Measurements from ENCODE around the gene TCF19.

TCF19 gene

DNA sequence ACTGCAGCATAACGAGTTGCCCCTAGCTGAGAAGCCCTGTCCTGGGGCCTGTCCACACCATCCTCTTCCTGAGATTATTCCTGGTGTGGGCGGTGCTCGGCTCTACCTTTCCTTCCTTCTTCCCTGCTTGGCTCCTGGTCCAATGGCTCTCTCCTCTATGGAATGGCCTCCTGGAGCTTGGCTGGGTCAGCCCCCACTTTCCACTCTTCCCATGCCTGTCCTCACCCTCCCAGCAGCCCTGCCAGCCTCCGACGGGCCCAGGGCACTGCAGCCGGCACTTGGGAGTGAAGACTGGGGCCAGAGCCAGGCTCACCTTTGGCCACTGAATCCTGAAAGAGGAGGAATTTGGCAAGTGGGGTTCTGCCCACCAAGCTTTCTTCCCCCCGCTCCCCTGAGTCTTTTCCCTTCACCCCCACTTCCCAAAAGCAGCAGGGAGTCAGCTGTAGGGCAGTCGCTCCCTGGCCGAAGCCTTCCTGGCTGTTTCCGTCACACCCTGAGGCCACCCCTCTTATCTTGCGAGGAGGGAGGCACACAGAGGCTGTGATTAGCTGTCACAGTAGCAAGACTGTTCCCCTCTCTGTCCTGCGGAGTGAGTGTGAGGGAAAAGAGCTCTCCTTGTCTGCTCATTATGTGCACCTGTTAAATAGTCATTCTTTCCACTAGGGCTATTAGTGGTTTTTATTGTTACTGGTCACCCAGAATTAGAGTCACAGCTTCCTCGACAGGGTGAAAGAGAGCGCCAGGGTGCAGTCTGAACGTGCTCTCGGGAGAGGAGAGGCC, 31.8 kb upstream of the TCF19 start:
- DNase-seq (ENCODE audit: extremely low read depth in 1 of 2, low read depth in 1 of 2): no peak

DNA sequence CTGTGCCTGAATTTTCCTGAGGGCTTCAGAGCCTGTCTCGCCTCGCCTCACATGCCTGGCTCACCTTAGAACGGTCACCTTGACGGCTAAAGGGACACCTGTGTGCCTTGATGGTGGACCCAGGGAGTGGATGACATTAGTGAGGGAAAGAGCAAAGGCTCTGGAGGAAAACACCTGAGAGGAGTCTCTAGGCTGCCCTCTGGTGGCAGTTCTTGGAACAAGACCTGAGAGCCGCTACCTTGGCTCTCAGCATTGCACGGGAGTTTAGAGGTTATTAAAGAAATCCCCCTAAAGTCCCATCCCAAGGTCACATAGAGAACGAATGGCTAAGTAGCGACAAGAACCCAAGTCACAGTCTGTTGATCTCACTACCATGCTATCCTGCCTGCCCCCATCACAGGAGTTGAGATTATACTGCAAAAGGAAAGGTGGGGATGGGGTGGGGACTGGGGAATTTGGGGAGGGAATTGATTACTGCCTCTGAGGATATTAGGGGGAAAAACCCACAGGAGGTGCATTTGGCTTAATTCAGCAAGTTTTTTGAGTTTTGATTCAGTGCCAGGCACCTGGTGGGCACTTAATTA, 30.2 kb upstream of the TCF19 start:
- DNase-seq (ENCODE audit: extremely low read depth in 1 of 2, low read depth in 1 of 2): peak; percentile 34 to 60

DNA sequence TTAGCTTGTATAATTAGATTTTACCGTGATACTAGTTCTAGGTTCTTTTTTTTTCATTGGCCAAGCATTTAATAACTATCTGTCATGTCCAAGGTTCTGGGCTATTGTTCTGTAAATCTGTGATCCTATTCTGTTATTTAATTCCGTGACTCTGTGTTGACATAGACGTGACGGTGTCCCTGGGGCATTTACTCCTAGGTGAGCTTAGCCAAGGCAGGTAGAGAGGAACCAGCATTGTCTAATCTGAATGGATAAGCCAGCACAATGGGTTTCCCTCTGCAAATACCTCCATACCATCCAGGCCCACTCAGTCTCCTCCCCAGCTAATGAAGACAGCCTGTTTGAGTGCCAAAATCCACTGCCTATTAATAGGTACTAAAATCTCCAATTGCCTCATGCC, 29.3 kb upstream of the TCF19 start:
- DNase-seq (ENCODE audit: extremely low read depth in 1 of 2, low read depth in 1 of 2): no peak

DNA sequence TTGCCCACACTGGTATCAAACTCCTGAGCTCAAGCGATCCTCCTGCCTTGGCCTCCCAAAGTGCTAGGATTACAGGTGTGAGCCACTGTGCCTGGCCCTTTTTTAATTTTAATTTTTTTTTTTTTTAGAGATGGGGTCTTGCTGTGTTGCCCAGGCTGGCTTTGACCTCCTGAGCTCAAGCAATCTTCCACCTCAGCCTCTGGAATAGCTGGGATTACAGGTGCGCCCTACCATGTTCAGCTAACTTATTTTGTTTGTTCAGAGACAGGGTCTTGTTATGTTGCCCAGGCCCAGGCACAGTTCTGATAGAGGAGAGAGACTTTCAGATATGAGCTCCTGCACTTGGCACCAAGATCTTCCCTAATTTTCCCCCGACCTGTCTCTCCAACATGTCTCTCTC, 27.6 kb upstream of the TCF19 start:
- no peak for DNase-seq (ENCODE audit: extremely low read depth in 1 of 2, low read depth in 1 of 2)

DNA sequence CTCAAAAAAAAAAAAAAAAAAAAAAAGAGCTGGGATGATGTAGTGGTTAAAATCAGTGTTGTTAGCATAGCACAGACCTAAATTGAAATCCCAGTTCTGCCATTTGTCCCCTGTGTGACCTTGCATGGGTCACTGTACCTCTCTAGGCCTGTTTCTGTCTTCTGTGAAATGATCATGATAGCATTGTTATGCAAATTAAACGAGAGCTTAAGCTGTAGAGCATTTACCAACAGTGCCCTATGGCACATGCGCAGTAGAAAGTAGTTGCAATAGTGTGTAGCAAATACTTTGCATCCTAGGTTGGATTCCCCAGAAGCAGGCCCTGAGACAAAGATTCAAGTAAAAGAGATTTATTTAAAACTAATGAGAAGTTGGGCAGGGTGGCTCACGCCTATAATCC, 26.8 kb upstream of the TCF19 start:
- no peak for DNase-seq (ENCODE audit: extremely low read depth in 1 of 2, low read depth in 1 of 2)

DNA sequence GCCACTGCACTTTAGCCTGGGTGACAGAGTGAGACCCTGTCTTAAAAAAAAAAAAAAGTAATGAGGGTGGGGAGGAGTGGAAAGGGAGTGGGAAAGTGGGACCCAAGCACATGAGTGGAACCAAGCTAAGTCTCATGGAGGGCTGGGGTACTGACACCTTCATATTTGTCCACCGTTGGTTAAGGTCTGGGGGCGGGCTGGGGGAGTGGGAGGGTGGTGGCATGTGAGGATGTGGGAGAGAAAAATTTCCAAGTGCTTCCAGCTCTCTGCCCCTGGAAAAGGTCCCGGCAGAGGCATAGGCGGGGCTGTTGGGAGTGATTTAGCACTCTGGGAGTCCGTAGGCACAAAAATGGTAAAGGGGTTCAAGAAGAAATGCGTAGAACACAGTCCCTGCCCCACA, 25.6 kb upstream of the TCF19 start:
- no peak for DNase-seq (ENCODE audit: extremely low read depth in 1 of 2, low read depth in 1 of 2)

DNA sequence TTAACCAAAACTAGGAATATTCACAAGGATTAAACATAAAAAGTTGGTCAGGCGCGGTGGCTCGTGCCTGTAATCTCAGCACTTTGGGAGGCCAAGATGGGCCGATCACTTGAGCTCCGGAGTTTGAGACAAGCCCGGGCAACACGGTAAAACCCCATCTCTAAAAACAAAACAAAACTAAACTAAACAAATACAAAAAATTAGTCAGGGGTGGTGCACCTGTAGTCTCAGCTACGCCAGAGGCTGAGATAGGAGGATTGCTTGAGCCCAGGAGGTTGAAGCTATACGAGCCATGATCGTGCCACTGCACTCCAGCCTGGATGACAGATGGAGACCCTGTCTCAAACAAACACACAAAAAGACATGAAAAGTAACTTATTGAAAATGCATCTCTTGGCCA, 22.7 kb upstream of the TCF19 start:
- no peak for DNase-seq (ENCODE audit: extremely low read depth in 1 of 2, low read depth in 1 of 2)

DNA sequence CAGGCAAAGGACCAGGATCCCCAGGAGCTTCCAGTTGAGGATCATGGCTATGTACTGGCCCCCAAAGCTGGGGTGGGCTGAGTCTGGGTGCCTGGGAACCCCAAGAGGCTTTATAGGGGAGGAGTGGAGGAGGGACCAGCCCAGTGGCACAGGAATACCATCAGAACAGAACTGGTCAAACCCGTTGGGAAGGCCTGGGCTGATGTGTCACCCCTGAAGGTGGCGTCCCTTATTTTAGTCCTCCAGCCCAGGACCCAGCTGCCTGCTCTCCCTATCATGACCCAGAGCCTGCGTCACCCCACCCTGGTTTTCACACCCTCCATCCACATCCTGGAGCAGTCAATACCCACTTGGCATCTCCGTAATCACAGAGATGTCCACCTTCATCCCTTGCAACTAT, 19.4 kb upstream of the TCF19 start, which contains the start of gene PSORS1C2:
Gene PSORS1C2 (minus strand): TSS at position 85 of the 400 bp plus-strand sequence. CDS start 40 bp downstream, at position 45.
- no peak for DNase-seq (ENCODE audit: extremely low read depth in 1 of 2, low read depth in 1 of 2)

DNA sequence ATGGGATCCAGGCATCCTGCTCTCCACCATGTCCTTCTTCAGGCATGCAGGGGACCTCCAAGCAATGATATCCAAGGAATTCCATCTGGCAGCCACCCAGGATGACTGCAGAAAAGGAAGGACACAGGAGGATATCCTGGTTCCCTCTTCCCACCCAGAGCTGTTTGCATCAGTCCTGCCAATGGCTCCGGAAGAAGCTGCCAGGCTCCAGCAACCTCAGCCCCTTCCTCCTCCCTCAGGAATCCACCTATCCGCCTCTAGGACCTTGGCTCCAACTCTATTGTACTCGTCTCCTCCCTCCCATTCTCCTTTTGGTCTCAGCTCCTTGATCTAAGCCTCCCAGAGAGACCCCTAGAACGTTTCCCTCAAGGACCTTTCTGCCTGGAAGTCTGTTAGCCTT, 18.8 kb upstream of the TCF19 start:
- DNase-seq (ENCODE audit: extremely low read depth in 1 of 2, low read depth in 1 of 2): no peak

DNA sequence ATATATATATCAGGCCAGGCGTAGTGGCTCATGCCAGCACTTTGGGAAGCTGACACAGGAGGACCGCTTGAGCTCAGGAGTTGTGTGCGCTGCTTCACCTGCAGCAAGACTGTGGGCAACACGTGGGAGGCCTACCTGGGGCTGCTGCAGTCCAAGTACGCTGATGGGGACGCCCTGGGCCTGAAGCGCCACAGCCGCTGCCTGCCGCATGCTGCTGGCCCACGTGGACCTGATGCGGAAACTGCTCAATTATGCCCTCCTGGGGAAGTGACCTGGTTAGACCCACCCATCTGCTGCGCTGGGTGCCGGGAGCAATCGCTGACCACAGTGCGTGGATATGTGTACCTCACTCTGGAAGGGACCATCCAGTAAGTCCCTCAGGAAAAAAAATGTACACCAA, 17.7 kb upstream of the TCF19 start:
- DNase-seq (ENCODE audit: extremely low read depth in 1 of 2, low read depth in 1 of 2): no peak

DNA sequence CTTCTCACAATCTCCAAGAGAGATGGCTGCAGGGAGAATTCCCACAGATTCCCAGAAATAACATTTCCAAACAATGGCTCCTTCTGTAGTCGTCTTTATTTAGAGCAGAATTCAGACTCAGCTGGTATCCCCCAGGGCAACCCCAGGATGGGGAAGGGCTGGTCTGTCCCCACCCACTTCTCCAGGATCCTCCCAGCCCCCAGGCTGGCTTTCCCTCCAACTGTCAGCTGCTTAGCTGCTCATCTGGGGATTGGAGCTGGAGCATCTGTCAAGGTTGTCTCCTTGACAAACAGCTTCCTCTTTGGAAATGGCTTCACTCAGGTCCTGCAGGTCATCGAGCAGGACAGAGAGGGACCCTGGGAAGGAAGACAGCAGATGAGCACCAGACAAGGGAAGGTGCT, 16.0 kb upstream of the TCF19 start:
- DNase-seq (ENCODE audit: extremely low read depth in 1 of 2, low read depth in 1 of 2): no peak

DNA sequence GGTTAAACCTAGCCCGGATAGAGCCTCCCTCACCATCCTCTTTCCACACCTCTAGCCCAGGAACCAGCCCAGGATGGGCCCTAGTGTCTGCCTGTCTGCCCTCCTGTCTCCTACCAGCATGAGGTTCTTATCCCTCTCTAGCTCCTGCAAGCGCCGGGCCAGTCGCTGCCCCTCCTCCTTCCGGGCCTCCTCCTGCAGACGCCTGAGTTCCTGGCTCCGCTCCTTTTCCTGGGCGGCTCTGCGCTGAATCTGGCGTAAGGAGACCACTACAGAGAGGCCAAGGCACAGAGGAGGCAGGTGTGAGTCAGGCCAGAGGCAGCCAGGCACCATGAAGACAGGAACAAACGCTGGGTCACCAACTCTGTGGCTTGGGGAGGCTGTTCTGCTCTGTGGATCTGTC, 15.2 kb upstream of the TCF19 start:
- no peak for DNase-seq (ENCODE audit: extremely low read depth in 1 of 2, low read depth in 1 of 2)

DNA sequence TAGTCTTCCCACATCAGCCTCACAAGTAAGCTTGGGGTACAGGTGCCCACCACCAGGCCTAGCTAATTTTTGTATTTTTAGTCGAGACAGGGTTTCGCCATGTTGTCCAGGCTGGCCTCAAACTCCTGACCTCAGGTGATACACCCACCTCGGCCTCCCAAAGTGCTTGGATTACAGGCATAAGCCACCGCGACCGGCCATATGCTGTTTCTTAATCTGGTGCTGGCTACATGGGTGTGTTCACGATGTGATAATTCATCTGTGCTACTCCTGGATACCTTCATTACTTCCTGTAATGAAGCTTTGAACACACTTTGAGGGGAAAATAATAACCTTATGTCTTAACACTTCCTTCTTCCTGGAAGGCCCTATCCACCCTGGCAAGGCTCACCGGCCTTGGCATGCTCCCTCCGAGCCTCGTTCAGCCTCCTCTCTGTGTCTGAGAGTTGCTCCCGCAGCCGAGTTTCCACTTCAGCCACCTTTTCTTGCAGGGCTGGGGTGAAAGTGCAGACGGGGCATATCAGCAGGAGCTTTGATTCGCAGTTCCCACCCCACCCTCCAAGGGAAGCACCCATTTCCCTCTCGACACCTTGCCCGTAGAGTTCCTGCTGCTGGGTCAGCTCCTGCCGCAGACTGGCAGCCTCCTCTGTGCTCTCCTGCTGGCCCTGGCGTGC, 14.0 kb upstream of the TCF19 start:
- DNase-seq (ENCODE audit: extremely low read depth in 1 of 2, low read depth in 1 of 2): no peak

DNA sequence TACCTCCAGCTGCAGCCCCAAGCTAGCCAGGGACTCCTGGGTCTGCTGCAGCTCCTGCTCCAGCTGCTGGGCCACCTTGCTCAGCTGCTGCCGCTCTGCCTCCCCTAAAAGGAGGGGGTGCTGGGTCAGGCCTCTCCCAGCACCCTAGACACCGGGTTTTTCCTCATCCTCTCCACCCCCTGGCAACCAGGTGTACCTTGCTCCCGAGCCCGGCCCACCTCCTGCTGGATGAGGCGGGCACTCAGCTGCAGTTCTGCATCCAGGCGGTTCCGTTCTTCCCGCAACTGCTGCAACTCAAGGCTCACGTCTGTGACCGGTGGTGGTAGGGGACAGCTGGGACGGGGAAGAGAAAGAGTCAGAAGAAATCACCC, 13.4 kb upstream of the TCF19 start:
- no peak for DNase-seq (ENCODE audit: extremely low read depth in 1 of 2, low read depth in 1 of 2)

DNA sequence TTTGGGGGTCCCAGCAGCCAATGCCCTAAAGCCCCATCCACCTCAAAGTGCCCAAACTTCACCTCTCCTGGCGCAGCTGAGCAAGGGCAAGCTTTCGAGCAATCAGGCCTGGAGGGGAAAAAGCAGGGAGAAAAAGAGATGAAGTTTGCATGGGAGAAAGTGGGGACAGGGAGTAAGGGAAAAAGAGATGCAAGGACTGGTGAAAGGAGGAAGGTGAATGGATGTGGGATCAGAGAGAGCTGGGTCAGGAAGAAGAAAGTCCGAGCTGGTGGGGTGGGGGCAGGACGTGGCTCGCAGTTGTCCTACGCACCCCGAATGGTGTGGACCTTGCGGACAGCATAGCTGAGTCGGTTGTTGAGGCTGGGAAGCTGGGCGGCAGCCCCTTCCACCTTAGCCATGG, 13.0 kb upstream of the TCF19 start:
- DNase-seq (ENCODE audit: extremely low read depth in 1 of 2, low read depth in 1 of 2): no peak

DNA sequence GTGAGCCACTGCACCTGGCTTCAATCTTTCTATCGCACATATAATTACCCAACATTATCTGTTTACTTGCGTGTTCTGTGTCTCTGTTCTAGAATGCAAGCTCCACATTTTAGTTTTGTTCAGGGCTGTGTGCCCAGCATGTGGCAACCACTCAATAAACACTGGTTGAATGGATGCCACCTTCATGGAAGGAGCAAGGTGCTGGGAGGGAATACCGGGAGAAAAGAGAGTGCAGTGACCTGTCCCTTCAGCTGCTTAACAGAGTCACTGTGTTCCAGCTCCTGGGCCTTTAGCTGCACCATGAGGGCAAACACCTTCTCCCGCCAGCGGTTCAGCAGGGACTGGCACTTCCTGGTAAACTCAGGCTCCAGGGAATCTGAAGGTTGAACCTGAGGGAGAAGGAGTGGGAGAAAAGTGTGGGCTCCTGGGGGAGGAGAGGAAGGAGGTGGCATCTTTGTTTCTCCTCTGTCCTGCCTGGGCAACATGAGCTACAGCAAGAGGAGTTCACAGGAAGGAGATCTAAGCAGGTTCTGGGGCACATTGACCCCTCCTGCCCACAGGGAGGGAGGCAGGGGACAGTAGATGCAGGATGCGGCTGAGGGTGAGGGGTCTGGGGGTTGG, 8.5 kb upstream of the TCF19 start:
- DNase-seq (ENCODE audit: extremely low read depth in 1 of 2, low read depth in 1 of 2): no peak

DNA sequence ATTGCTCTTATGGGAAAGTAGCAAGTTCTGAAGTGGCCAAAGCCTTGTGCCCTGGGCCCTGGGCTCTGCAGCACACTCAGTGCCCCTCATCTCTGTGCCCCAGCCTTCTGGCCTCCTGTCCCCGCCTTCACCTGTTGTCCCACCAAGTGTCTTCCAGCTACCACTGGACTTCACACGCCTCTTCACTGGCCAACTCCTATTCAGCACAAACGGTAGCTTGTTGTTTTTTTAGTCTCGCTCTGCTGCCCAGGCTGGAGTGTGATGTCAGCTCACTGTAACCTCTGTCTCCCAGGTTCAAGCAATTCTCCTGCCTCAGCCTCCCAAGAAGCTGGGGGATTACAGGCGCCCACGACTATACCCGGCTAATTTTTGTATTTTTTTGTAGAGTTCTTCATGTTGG, 5.6 kb upstream of the TCF19 start:
- no peak for DNase-seq (ENCODE audit: extremely low read depth in 1 of 2, low read depth in 1 of 2)

DNA sequence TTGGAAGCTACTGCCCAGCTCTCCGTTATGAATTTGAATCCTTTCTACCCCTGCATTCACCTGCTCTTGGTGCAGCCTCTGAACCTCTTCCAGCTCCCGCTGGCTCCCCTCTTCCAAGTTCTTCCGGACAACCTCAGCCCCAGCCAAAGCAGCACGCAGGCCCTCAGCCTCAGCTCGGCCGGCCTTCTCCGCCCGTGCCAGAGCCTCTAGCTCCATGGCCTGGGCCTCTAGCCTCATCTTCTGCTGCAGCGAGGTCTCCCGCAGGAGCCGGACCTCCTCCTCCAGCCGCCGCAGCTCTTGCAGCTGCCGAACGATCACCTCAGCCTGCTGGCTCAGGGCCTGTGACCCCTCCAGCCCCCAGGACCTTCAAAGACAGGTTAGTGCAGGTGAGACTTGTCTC, 4.0 kb upstream of the TCF19 start:
- DNase-seq (ENCODE audit: extremely low read depth in 1 of 2, low read depth in 1 of 2): no peak

DNA sequence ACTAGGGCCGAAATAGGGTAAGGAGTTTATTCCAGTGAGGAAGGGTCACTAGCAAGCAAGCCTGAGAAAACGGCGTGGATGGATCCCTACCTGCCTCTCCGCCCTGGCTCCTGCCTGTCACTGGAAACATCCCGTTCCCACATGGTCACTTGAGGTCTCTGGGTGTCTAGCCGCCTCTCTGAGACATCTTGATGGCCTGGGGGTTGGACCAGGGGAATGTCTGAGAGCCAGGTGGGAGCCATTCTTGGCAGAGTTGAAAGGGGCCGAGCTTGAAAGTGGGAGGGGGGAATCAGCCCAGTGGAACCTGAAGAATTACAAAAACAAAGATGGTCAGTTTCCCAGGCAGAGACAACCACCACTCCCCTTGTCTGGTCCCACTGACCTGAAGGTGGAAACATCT, 1.7 kb upstream of the TCF19 start:
- no peak for DNase-seq (ENCODE audit: extremely low read depth in 1 of 2, low read depth in 1 of 2)

DNA sequence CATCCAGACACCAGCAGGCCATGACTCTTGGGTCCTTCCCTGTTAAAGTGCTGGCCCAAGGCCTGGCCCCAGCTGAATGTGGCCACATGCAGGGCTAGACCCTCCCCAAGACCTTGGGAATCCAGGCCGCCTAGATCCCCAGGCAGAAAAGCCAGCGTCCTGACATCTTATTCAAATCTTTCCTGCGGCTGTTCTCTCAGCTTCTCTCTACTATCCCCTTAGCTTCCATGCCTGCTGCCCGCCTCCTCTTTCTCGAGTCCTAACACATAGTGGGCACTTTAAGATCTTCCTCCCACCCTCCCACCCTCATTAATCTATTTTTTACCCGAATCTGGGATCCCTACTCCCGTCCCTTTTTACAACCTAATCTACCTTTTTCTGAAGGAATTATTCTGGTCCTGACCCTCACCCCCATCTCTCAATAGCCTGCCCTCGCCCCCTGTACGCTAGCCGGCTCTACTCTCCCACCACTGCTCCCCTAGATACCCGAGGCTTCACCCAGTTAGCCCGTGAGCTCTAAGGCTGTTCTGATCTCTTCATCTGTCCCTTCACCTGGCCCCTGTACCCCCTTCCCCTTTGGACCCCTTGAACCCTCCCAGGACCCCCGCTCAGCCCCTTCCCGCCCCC, 763 bp upstream of the TCF19 start, which contains the start of gene CCHCR1:
Gene CCHCR1 (minus strand): TSS at position 290 of the 627 bp plus-strand sequence. CDS start 202 bp downstream, at position 88.
- no peak for DNase-seq (ENCODE audit: extremely low read depth in 1 of 2, low read depth in 1 of 2)

Data from activated CD8-positive, alpha-beta memory T cell treated with anti-CD3 and anti-CD28 coated beads for 1 hour (primary cell).